Rectal smooth muscle tissue (tissue), 1 donor: ENCODE measurements around the gene IL7R.
A peak's percentile ranks its signal among the peaks of the same experiment; 100 is the strongest.
"Not testable (repeated sequence)": the region's sequence is repeated elsewhere in the genome, so short reads cannot be mapped to it uniquely, and the experiment has no call there.

ENCODE experiments used
- H3K27ac ChIP-seq: one replicate; pipeline ENCODE4 v1.7.0; 2013; ENCODE audit warnings: low read depth, low read length, inconsistent platforms
- H3K27me3 ChIP-seq: one replicate; pipeline ENCODE4 v1.7.0; 2013; ENCODE audit warnings: low read length; ENCODE audit not compliant: control insufficient read depth, insufficient read depth
- H3K36me3 ChIP-seq: one replicate; pipeline ENCODE4 v1.7.0; 2013; ENCODE audit warnings: low read length; ENCODE audit not compliant: control insufficient read depth, insufficient read depth
- H3K4me1 ChIP-seq: one replicate; pipeline ENCODE4 v1.7.0; 2013; ENCODE audit warnings: low read length; ENCODE audit not compliant: control insufficient read depth, insufficient read depth
- H3K4me3 ChIP-seq: one replicate; pipeline ENCODE4 v1.7.0; 2013; ENCODE audit warnings: low read length
- H3K9ac ChIP-seq: one replicate; pipeline ENCODE4 v1.7.0; 2013; ENCODE audit warnings: low read length

The IL7R gene

GRCh38 chr5:35849860-35850259 is 6.8 kb upstream of the IL7R start:
- Histone ChIP-seq H3K4me3 (no peak overlapping the region), H3K27me3 (no peaks in the 10 kb centered on the region), H3K36me3 (no peaks in the 10 kb centered on the region), H3K4me1 (no peaks in the 10 kb centered on the region), H3K27ac (no peak overlapping the region), H3K9ac (no peak overlapping the region)

- H3K36me3 ChIP-seq: no peaks in the 10 kb centered on the region
- H3K4me3 ChIP-seq: no peak overlapping the region
- no peak overlapping the region for H3K9ac ChIP-seq
- H3K4me1 ChIP-seq: no peaks in the 10 kb centered on the region
- H3K27me3 ChIP-seq: no peaks in the 10 kb centered on the region
- H3K27ac ChIP-seq: no peak overlapping the region
Observed at GRCh38 chr5:35850967-35851680, 5.6 kb upstream of the IL7R start.

DNA sequence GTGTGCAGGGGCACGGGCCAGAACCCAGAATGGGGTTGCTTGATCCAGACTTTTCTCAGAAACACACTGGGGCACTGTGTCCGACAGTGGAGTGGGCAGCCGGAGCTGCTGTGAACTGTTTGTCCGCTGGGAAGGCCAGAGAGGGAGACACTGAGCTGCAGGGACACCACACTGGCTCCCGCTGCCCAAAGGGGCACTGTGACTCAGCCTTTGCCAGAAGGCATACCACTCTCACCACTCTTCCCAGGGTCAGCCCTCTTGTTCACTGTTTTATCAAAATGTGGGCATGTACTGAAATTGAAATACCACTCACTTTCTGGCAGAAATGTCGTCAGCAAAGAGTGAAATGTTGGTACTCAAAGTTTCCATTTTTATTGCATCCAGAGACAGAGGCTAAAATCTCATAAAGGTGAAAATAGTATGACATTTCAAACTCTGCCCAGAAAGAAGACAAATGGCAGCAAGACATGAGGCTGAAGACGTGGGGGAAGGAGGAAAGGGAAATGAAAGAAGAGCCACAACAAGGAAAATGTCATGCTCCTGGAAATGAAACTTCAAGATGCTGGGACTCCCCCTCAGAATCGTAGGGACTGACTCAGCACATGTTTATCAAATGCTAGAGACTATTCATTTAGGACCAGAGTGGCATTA is 4.5 kb upstream of the IL7R start:
- H3K27ac ChIP-seq: no peak overlapping the region
- H3K4me1 ChIP-seq: no peaks in the 10 kb centered on the region
- no peak overlapping the region for H3K4me3 ChIP-seq
- no peak overlapping the region for H3K9ac ChIP-seq
- no peaks in the 10 kb centered on the region for H3K27me3 ChIP-seq
- no peaks in the 10 kb centered on the region for H3K36me3 ChIP-seq

GRCh38 chr5:35852773-35853172 is 3.9 kb upstream of the IL7R start:
- H3K27ac ChIP-seq: no peak overlapping the region
- H3K36me3 ChIP-seq: no peaks in the 10 kb centered on the region
- H3K4me1 ChIP-seq: no peaks in the 10 kb centered on the region
- H3K27me3 ChIP-seq: no peaks in the 10 kb centered on the region
- no peak overlapping the region for H3K4me3 ChIP-seq
- H3K9ac ChIP-seq: no peak overlapping the region

DNA sequence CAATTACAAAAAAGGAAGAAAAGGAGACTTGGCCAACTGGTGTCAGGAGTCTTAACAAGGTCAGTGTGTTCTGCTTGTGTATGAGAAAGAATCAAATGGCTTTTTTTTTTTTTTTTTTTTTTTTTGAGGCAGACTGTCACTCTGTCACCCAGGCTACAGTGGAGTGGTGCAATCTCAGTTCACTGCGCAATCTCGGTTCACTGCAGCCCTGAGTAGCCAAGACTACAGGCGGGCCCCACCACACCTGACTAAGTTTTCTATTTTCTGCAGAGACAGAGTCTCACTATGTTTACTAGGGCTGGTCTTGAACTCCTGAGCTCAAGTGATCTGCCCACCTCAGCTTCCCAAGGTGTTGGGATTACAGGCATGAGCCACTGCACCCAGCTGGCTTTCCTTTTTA is 3.1 kb upstream of the IL7R start:
- Histone ChIP-seq H3K27me3 (no peaks in the 10 kb centered on the region), H3K27ac (no peak overlapping the region), H3K4me1 (no peaks in the 10 kb centered on the region), H3K36me3 (no peaks in the 10 kb centered on the region), H3K9ac (no peak overlapping the region), H3K4me3 (no peak overlapping the region)

- Histone ChIP-seq H3K9ac (no peak overlapping the region), H3K27ac (no peak overlapping the region), H3K27me3 (no peaks in the 10 kb centered on the region), H3K4me3 (no peak overlapping the region), H3K36me3 (no peaks in the 10 kb centered on the region), H3K4me1 (no peaks in the 10 kb centered on the region)
Observed at GRCh38 chr5:35854248-35854647, 2.4 kb upstream of the IL7R start.

- Histone ChIP-seq H3K4me1 (no peaks in the 10 kb centered on the region), H3K27me3 (no peaks in the 10 kb centered on the region), H3K4me3 (no peak overlapping the region), H3K36me3 (no peaks in the 10 kb centered on the region), H3K9ac (no peak overlapping the region), H3K27ac (no peak overlapping the region)
Observed at GRCh38 chr5:35855187-35855586, 1.5 kb upstream of the IL7R start.

DNA sequence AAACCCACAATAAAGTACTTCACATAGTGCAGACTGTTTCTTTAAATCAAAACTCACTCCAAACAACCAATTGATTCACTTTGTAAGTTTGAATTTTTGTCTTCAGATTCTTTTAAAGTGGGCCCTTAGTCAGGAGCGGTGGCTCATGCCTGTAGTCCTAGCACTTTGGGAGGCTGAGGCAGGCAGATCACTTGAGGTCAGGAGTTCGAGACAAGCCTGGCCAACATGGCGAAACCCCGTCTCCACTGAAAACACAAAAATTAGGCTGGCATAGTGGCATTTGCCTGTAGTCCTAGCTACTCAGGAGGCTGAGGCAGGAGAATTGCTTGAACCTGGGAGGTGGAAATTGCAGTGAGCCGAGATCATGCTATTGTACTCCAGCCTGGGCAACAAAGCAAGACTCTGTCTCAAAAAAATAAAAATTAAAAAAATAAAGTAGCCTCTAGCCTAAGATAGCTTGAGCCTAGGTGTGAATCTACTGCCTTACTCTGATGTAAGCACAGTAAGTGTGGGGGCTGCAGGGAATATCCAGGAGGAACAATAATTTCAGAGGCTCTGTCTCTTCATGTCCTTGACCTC is 416 bp upstream of the IL7R start:
- not testable (repeated sequence) for H3K27me3 ChIP-seq, H3K4me3 ChIP-seq, H3K27ac ChIP-seq, H3K4me1 ChIP-seq, H3K9ac ChIP-seq, H3K36me3 ChIP-seq

DNA sequence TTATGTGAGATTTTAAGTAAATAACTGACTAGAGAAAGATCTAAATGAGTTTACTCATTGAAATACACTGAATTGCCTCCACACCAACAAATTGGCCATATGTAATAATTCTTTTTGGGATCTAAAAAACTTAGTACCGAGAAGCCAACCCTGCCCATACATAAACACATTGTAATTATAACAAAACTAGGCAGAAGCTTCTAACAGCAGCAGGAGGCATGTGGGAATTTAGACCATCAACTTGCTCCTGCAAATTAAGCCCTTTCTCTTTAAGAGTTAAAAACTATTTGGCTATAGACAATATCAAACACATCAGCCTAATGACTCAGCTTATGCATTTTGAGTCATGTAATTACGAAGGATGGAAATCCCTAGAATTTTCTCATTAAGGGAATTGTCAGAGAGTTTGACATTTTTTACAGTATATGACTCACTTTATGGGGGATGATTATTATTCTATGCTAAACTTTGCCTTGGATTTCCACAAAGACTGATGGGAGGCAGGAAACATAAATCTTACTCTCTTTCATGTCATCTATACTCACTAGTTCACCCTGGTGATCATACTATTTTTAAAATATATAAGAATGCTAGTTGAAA is 1.0 kb downstream of the IL7R start:
- no peak overlapping the region for H3K4me3 ChIP-seq
- no peaks in the 10 kb centered on the region for H3K27me3 ChIP-seq
- H3K4me1 ChIP-seq: no peaks in the 10 kb centered on the region
- no peak overlapping the region for H3K9ac ChIP-seq
- no peaks in the 10 kb centered on the region for H3K36me3 ChIP-seq
- no peak overlapping the region for H3K27ac ChIP-seq

- H3K36me3 ChIP-seq: no peaks in the 10 kb centered on the region
- H3K4me3 ChIP-seq: peak overlapping the region; percentile 19
- no peaks in the 10 kb centered on the region for H3K27me3 ChIP-seq
- H3K9ac ChIP-seq: no peak overlapping the region
- H3K27ac ChIP-seq: no peak overlapping the region
- no peaks in the 10 kb centered on the region for H3K4me1 ChIP-seq
Observed at GRCh38 chr5:35859101-35859661, 2.5 kb downstream of the IL7R start.

DNA sequence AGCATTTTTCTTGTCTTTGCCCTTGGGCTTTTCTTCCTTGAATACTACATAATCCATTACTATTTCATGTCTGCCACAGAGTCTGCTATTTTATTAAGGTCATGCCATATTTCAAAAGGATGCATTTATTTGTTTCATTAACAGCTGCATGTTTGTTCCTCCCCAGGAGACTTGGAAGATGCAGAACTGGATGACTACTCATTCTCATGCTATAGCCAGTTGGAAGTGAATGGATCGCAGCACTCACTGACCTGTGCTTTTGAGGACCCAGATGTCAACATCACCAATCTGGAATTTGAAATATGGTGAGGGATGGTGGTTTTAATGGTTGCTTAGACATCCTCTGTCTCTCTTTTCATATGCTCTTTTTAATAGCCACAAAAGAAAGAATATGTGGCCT is 4.0 kb downstream of the IL7R start:
- H3K27me3 ChIP-seq: no peaks in the 10 kb centered on the region
- no peaks in the 10 kb centered on the region for H3K36me3 ChIP-seq
- no peak overlapping the region for H3K27ac ChIP-seq
- no peak overlapping the region for H3K9ac ChIP-seq
- H3K4me1 ChIP-seq: no peaks in the 10 kb centered on the region
- no peak overlapping the region for H3K4me3 ChIP-seq

GRCh38 chr5:35861718-35862117 is 5.0 kb downstream of the IL7R start:
- Histone ChIP-seq H3K4me3 (no peak overlapping the region), H3K27ac (no peak overlapping the region), H3K27me3 (no peaks in the 10 kb centered on the region), H3K36me3 (no peaks in the 10 kb centered on the region), H3K9ac (no peak overlapping the region), H3K4me1 (no peaks in the 10 kb centered on the region)
